HG03520 (cell line): ENCODE data around the gene PTPRB.

Experiments
- ATAC-seq: cut with Tn5 transposase; IDR thresholded peaks from one replicate; pipeline ENCODE4 v1.9.1; 2021; ENCODE audit warnings: mild to moderate bottlenecking, moderate library complexity; ENCODE audit not compliant: unreplicated experiment

PTPRB gene

DNA sequence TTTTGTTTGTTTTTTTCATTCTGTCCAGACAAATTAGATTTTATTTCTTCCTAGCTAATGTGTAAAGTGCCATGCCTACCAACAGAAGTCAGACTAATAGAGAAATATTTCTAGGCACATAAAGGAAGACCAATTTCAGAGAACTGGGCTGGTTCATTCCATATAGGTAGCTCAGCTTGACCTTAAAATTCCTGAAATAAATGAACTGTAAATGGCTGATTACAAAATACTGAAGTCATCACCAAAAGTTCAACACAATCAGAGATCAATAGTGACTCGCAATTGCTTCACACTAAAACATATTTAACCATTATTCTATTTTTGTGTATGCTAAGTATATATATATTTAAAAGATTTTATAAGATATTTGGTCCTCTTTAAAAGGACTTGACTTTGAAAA lies 34.2 kb downstream of the PTPRB start:
- ATAC-seq, result no peak

DNA sequence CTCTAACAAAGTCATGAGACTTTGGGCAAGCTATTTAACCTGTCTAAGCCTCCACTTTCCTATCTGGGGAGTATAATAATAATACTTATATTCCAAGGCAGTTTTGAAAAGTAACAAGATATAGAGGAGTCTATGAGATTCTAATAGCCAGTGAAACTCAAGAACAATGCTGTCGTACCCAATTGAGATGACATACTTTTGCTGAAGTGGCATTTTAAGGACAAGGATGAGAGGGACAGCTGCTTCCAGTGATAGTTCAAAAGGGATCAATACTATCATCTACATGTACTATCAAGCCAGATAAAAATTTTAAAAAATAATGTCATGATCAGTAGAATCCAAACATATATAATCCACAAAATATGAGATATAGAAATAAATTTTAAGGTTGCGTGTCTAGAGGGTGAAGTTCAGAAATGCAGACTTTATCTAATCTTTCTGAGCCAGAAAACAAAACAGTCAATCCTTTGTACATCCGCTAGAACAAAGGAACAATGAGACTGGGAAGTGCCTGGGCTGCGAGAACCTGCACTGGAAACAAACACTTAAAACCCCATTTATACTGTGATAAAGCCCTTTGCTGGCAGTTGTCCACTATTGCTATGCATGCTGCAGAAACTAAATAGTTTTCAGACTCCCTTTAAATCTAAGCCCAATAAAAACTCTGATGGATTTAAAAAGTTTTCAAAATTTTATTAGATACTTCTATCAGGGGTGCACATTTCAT lies 38.6 kb downstream of the PTPRB start:
- ATAC-seq, result no peak

DNA sequence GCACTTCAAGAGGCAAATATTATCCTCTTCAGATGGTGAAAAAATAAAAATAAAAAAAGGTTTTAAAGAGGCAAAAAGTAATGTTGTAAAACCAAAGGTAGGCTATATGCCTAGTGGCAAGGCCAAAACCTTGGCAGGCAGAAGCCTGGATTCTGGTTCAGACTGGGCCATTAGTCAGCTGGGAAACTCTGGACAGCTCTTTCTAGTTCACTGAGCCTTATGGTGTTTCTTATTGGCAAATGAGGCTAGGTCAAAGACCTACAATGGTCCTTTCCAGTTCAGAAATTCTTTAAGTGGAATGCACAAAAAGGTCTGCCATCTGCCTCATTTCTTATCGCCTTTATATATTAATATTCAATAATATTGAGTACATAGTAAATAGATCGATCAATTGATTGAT lies 44.6 kb downstream of the PTPRB start:
- ATAC-seq, result no peak

DNA sequence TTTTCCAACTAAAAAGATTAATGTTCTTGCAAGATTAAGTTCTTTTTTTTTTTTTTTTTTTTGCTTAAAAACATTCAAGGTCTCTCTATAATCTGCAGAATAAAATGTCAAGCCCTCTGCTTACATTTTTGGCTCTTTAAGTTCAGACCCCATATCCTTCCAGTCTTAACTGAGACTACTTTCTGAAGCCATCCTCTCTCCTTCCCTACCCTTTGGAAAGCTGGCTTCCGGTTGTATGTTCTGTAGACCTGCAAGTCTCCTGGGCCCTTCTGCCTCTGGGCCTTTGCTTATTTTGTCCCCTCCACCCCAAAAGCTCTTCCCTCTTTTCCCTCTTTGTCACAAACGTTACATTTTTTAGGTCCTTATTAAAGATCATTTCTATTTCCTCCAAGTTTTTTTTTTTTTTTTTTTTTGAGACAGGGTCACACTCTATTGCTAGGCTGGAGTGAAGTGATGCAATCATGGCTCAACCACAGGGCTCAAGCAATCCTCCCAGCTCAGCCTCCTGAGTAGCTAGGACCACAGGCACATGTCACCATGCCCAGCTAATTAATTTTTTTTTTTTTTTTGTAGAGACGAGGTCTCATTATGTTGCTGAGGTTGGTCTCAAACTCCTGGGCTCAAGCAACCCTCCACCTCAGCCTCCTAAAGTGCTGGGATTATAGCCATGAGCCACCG lies 46.5 kb downstream of the PTPRB start:
- no peak for ATAC-seq

DNA sequence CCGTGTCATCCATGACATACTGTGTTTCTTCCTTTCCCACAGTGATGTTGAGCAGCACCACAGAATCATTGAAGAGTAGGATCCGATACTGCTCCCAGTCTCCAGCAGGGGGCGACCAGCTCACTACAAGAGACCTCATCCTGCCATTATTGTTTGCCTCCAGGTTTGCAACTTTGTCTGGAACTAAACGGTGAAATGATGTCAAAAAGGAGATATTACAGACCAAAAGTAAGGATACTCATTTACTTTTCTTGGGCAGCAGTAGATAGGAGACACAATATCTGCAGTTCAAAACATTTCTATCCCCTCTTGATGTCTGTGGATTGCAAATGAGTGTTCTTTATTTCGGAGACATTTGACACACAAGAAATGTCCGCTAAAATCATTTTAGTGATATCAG lies 47.2 kb downstream of the PTPRB start:
- peak; percentile 95 for ATAC-seq

DNA sequence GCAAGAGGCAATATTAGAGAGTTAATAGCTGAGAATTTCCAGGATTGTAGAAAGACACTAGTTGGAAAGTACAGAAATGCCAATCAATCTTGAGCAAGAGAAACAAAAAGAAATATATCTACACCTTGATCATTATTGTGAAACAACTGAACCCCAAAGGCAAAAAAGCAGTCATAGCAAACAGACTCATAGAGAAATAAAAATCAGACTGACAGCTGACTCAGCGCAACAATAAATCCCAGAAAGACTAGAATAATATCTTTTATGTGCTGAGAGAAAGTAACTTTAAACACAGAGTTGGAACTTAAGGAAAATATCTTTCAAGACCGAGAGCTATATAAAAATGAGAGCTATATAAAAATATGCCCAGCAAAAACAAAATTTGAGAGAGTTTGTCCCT lies 52.9 kb downstream of the PTPRB start:
- no peak for ATAC-seq

DNA sequence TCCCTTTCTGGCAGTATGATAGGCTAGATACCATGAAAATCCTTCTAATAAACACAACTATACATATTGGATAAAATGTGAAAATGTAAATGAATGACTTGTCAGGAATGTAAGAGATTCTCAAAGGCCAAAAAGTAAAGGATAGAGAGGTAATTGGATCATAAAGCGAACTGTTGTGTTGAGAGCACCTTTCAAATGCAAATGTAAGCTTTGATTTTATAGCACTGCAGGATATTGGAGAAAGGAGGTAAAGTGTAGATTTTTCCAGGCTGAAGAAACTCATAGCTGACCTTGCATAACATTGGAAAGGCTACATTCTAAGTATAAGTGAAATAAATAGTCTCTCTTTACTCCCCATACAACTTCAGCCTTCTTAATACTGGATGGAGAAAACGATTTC lies 54.0 kb downstream of the PTPRB start:
- ATAC-seq, result no peak

DNA sequence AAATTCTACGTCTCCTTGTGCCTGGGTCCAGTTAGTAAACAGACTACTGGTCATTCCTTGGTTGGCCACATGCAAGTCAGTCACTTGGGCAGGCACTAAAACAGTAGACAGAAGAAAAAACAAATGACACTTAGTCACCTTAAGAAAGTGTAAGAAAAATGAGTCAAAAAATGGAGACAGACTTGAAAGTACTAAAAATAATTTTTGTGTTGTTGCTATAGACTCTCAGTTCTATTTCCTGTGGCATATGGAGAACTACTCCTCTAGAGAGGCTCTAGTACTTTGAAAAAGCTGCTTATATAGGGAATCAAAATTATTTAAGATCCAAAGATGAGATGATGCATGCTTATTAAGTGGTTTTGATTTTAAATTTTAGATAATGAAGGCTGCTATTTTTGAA lies 56.0 kb downstream of the PTPRB start:
- peak; percentile 71 for ATAC-seq

DNA sequence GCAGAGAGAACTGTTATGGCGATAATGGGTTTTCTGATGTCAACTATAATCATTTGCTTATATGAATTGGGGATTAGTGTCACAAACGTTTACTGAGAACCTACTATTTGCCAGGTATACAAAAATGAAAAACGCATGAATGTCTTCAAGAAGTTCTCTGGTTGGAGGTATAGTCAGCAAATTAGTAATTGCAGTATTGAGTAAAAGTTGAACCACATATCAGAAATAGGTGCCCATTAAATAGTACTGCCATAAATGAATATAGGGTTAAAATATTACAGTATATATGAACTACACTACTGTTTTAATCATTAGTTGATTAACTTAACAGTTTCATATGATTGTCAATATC lies 60.0 kb downstream of the PTPRB start:
- peak; percentile 16 for ATAC-seq

DNA sequence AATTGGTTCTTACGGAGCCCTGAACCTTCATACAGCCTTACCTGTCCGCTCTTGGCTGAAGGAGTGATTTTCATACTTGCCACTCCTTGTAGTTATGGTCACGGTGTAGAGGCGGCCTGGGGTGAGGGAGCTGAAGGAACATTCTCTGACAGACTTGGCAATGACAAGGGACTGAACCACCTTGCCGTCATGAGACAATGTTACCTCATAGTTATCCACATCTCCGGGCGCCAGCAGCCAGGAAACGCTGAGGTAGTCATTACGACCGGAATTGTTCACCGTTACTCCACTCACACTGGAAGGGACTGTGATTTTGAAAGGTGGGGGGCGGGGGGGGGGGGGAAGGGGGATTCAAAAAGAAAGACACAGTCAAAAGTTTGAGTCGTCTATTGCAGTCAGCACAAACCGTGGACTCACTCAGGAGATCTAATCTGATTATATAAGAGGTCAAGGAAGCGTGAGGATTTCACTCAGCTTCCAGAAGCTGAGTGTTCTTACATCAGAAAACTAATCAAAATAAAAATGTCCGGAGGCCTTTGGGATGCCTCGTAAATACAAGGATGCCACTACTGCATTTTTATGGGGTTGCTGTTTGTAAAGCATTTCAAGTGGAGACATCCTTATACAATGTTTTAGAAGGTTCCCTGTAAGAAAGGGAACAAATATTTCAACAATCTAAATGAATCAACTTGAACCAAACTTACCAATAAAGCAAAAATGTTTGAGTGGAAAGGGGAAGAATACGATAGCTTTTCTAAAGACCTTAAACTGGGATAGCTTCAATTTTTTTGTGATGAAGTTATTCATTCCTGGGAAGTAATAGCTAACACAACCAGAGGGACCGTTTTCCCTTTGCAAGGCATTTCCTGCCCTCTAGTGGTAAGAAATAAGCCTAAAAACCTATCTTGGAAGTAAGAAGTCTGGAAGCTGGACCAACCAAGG lies 60.6 kb downstream of the PTPRB start:
- peak; percentile 57 for ATAC-seq

DNA sequence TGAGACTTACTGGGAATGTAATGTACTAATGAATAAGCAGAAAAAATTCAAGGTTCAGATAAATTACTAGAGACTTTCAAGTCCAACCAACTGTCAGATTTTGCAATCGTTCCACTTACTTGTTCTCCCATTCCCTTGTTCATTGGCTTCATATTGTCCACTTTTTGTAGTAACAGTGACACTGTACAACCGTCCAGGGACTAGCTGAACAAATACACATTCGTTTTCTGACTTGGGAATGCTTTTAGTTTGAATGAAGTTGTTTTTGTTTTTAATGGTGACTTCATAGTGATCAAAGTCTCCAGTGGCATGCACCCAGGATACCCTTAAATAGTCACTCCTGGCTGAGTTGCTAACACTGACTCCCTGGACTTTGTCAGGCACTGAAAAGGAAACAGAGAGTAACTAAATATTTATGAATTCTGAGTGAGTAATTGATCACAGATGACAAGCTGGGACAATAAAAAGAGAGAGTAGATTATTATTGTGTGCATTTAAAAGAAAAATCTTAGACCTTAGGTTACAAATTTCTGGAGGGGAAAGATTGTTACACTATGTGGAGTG lies 65.4 kb downstream of the PTPRB start:
- no peak for ATAC-seq

DNA sequence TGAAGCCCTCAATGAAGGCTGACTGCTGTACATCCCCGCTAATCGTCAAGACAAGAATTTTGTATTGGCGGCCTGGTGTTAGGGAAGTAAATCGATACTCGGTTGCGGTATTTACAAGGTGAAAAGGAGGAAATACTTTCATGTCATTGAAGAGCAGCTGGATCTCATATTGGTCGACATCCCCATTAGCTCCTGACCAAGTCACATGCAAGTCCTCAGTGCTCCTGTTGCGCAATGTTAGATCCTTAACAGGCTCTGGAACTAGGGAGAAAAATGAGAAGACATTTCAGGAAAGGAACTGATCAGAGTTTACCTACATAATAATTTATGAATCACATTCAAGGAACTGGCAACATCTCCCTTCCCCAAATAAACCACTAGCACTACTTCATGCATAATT lies 66.2 kb downstream of the PTPRB start:
- no peak for ATAC-seq

DNA sequence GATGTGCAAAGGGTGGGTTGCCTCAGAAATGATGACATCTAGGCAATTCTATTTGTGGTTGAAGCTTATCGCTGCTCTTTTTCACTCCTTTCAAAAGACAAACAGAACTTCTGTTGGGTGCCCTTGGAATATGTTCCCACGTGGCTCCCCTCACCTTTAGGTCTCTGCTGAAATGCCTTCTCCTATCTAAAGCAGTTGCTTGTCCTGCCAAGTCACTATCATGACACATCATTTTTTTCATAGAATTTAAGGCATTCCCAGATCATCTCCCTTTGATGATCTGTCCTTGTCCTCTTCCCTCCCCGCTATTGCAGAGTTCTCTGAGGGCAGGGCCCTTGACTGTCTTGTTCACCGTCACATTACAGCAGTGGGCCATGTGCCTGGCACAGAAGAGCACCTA lies 75.7 kb downstream of the PTPRB start:
- ATAC-seq, result no peak

DNA sequence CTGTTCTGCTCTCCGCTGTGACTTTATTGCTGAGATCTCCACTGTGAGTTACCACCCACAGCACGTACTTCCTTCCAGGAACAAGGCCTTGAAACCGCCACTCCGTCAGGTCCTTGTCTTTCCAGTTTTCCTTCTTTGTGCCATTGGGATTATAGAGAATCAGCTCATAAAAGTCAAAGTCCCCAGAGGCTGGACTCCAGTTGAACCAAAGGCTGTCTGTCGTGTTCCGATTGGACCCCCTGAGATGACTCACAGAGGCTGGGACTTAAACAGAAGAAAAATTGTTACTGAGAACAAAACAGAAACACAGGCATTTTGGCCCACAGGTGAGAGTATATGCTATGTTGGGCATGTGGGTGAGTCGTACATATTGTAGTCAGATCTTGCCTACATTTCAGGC lies 76.6 kb downstream of the PTPRB start:
- no peak for ATAC-seq

DNA sequence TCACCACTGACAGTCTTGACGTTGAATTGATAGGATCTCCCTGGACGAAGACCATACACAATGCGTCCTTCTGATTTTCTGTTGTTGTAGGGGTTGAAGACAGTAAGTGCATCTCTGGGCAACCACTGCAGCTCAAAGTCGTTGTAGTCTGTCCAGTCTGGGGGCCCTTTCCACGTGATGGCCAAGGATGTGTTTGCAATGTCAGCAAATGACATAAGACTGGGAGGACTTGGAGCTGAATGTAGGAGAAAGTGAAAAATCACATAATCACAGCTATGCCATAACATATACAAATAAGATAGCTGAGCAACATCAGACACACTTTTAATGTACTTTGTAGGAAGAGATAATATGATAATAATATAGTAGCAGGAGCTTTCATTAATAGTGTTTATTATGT lies 77.8 kb downstream of the PTPRB start:
- ATAC-seq, result no peak

DNA sequence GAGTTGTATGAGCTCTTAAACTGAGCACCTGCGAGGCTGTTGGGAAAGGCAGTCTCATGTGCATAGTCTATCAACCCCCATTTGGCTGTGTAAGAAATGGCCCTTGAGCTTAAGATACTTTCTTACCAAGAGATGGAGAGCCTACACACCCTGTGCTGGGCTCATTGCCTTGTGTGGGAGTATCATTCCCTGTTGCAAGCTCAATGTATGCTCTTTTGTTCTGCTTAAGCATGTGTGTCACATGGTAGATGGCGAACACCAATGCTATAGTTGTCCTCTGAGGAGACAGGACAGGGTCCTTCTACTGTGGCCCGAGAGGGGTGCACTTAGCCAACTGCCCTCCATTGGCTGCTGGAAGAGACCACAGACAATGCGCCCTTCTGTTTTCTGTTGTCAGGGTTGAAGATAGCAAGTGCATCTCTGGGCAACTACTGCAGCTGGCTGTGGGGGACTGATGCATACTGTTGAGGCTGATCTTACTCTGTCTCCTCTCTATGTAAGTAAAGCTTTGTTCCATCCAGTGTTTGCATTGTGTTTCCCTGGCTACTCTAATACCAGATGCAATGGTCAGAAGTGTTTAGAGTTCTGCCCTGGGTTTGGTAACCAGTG lies 79.5 kb downstream of the PTPRB start:
- no peak for ATAC-seq

DNA sequence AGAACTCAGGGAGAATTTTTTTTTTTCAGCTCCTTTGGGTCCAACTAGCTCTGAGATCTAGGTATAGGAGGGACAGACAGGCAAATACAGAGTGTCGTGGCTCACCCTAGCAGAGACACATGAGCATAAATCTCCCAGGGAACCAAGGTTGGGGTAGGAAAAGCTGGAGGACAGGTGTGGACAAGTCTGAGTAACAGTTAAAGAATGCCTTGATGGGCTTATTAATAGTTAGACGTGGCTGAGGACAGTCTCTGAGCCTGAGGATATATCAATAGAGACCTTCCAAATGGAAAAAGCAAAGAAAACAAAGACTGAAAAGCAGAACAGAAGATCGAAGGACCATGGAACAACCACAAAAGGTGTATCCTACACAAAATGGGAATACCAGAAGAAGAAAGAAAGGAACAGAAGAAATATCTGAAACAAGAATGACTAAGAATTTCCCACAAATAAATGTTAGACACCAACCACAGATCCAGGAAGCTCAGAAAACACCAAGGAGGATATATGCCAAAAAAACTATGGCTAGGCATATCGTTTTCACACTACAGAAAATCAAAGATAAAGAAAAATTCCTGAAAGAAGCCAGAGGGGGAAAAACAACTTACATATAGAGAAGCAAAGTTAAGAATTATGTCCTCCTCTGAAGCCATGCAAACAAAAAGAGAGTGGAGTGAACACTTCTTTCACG lies 80.9 kb downstream of the PTPRB start:
- no peak for ATAC-seq

DNA sequence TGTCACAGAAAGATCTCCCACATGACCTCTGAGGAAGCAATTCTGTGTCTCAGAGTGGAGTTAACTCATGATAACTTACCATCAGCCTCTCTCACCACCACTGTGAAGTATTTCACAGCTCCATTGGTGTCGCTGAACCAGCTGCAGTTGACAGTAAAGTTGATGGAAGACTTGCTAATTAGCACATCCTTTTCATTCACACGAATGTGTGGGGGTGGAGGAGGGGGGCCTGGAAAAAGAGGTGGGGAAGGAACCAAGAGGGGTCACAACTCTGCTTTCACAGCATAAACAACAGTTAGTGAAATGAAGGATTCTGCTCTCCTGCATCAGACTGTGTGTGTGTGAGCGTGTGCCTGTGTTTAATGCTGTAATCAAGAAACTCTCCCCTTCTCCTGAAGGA lies 82.1 kb downstream of the PTPRB start:
- ATAC-seq, result no peak

DNA sequence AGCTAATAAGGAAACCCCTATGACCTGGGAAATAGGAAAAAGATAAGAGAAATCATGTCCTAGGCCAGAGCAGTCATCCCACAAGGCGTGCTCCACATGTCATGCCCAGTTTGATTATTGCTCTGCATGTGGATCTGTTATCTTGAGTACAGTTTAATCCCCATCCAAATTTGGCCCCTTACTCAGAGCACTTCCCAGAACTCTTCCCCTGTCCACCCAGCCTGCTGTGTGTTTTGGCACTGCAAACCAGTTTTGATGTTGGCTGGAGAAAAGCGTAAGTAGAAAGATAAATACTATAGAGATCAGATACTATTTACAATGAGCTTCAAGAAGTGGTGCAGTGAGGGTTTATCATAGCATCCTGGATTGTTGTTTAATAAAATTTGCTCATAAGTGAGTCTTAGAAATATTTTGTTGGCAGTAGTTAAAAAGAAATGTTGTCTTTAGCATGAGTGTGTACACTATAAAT lies 83.8 kb downstream of the PTPRB start:
- ATAC-seq, result no peak

DNA sequence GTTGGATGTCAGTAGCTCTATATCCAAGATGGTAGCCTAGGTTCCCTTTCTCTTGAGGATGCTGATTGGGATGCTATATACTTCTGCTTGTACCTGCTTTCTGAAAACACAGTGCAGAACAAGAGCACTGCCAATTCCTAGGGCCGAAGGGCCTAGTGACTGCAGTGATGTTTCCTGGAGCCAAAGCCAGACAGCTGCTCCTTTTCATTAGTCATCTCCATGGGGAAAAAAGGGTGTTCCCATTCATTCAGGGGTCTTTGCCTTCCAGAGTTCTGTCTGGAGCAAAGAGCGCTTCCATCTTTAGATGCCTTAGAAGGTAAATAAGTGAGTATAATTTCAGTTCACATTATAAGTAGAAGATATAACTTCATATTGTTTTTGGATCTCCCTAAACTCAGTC lies 85.5 kb downstream of the PTPRB start:
- ATAC-seq, result no peak
